HepG2 (cell line): ENCODE data around the gene IPO9. TPM values are rescaled to one million over a fixed set of nuclear protein-coding genes. Genes with fewer than 3 reads are reported as not detected.
A peak's percentile ranks its signal among the peaks of the same experiment; 100 is the strongest.

Experiments used
- ATAC-seq: fragments of 200-7000 bp; cut with Tn5 transposase; 3 replicates; pipeline ENCODE4 v1.9.1; 2020; ENCODE audit warnings: mild to moderate bottlenecking, moderate library complexity
- Bru-seq: library from RNA; stranded (reverse); fragments of 400-500 nt; gene quantifications from one replicate; lab custom pipeline; 2021; lab: Mats Ljungman, UMichigan
- BruChase-seq, 2 experiments: library from RNA; stranded (reverse); fragments of 400-500 nt; gene quantifications; one replicate each; lab custom pipeline; 2021; lab: Mats Ljungman, UMichigan
- BruUV-seq: library from RNA; stranded (reverse); fragments of 400-500 nt; replicated peaks from 2 replicates; lab custom pipeline; 2021; lab: Mats Ljungman, UMichigan
- CTCF ChIA-PET: fragments of 300-600 bp; formaldehyde crosslinking; extraction: SDS; loops from one replicate; lab custom pipeline; 2021; ENCODE audit warnings: low total read pairs, inconsistent platforms, low intra/inter-chr PET ratio; lab: Yijun Ruan, JAX
- POLR2A ChIA-PET: fragments of 350-600 bp; sonication (Branson Sonifier 250); formaldehyde crosslinking; loops from one replicate; lab custom pipeline; 2020; ENCODE audit warnings: antibody characterized with exemption, inconsistent platforms; lab: Yijun Ruan, JAX
- DNase-seq: peaks from one replicate; pipeline ENCODE4 v3.0.0-alpha.2; 2015; ENCODE audit warnings: low spot score
- FAIRE-seq: peaks from 3 replicates; lab custom pipeline; 2011; peaks lifted over from hg19 to GRCh38; lab: Jason Lieb, UNC
- H2AFZ ChIP-seq: one replicate; pipeline ENCODE4 v1.6.1; 2011; ENCODE audit warnings: low read length, inconsistent platforms
- H3K27ac ChIP-seq: fragments of 300-600 bp; 3 replicates; pipeline ENCODE4 v1.8.0; 2011; ENCODE audit warnings: mixed run types, mild to moderate bottlenecking, mixed read lengths, low read length, inconsistent platforms; ENCODE audit not compliant: insufficient read depth; ENCODE audit errors: extremely low read length
- H3K27me3 ChIP-seq, 2 experiments: fragments of 200-600 bp in 1 of 2; 2 replicates in 1 of 2; 3 replicates in 1 of 2; pipeline versions ENCODE4 v1.6.0 to v1.8.0; 2011; ENCODE audit warnings: low read length in 2 of 2, mild to moderate bottlenecking in 2 of 2, moderate library complexity in 2 of 2, inconsistent platforms in 1 of 2; ENCODE audit not compliant: insufficient read depth in 2 of 2, control insufficient read depth in 1 of 2
- H3K36me3 ChIP-seq, 2 experiments: fragments of 200-600 bp in 1 of 2; replicated peaks in 1 of 2; 2 replicates in 1 of 2; 3 replicates in 1 of 2; pipeline versions ENCODE4 v1.5.1 to v1.8.0; 2011; ENCODE audit warnings: low read length in 2 of 2, inconsistent platforms in 1 of 2; ENCODE audit not compliant: insufficient read depth in 2 of 2, control insufficient read depth in 1 of 2
- H3K4me1 ChIP-seq: 2 replicates; pipeline ENCODE4 v1.5.1; 2012; ENCODE audit warnings: low read length, inconsistent platforms; ENCODE audit not compliant: insufficient read depth
- H3K4me2 ChIP-seq: 2 replicates; pipeline ENCODE4 v1.6.0; 2011; ENCODE audit warnings: low read depth, low read length, inconsistent platforms
- H3K4me3 ChIP-seq, 3 experiments: fragments of 200-600 bp in 1 of 3; sonication (generic), shearing (Covaris generic) in 1 of 3; replicated peaks in 1 of 3; 2 replicates each; pipeline ENCODE4 v1.5.1; 2011 to 2016; ENCODE audit warnings: low read length in 3 of 3, inconsistent platforms in 2 of 3, low read depth in 2 of 3, mild to moderate bottlenecking in 2 of 3, control low read depth in 1 of 3, mixed read lengths in 1 of 3; ENCODE audit not compliant: insufficient read depth in 1 of 3
- H3K79me2 ChIP-seq: one replicate; pipeline ENCODE4 v1.6.1; 2011; ENCODE audit warnings: low read length, inconsistent platforms; ENCODE audit not compliant: insufficient read depth
- H3K9ac ChIP-seq: 2 replicates; pipeline ENCODE4 v1.6.0; 2011; ENCODE audit warnings: mild to moderate bottlenecking, low read depth, low read length, inconsistent platforms; ENCODE audit not compliant: insufficient read depth
- H3K9me3 ChIP-seq: 2 replicates; pipeline ENCODE4 v1.5.1; 2012; ENCODE audit warnings: mild to moderate bottlenecking, low read length
- H4K20me1 ChIP-seq: 2 replicates; pipeline ENCODE4 v1.6.0; 2011; ENCODE audit warnings: inconsistent platforms, mild to moderate bottlenecking, low read length, moderate library complexity; ENCODE audit not compliant: insufficient read depth
- GZF1 ChIP-seq: sonication (generic); formaldehyde crosslinking; IDR thresholded peaks from 2 replicates; pipeline ENCODE4 v1.5.1; 2020; ENCODE audit warnings: mild to moderate bottlenecking, missing genetic modification reagents
- KMT2B ChIP-seq: IDR thresholded peaks from 2 replicates; pipeline ENCODE4 v1.6.1; 2016; ENCODE audit warnings: missing genetic modification reagents, missing compliant biosample characterization
- PAWR ChIP-seq: sonication (generic); formaldehyde crosslinking; IDR thresholded peaks from 2 replicates; pipeline ENCODE4 v1.4.0; 2020; ENCODE audit warnings: missing genetic modification reagents, mild to moderate bottlenecking, borderline replicate concordance
- RBFOX2 ChIP-seq: fragments of 200-400 bp; formaldehyde crosslinking; IDR thresholded peaks from 2 replicates; pipeline ENCODE4 v1.6.1; 2017; ENCODE audit warnings: low read depth, mild to moderate bottlenecking, low read length
- SP5 ChIP-seq: IDR thresholded peaks from 2 replicates; pipeline ENCODE4 v1.6.1; 2016; ENCODE audit warnings: low read depth, borderline replicate concordance
- ZBTB38 ChIP-seq: sonication (generic); formaldehyde crosslinking; IDR thresholded peaks from 2 replicates; pipeline ENCODE4 v1.5.1; 2020; ENCODE audit warnings: mild to moderate bottlenecking, missing genetic modification reagents
- ZFP82 ChIP-seq: sonication (generic); formaldehyde crosslinking; IDR thresholded peaks from 2 replicates; pipeline ENCODE4 v1.5.1; 2020; ENCODE audit warnings: mild to moderate bottlenecking, missing genetic modification reagents, borderline replicate concordance
- ZNF331 ChIP-seq: sonication (generic); formaldehyde crosslinking; IDR thresholded peaks from 2 replicates; pipeline ENCODE4 v1.4.0; 2020; ENCODE audit warnings: missing genetic modification reagents
- ZNF543 ChIP-seq: sonication (generic); formaldehyde crosslinking; IDR thresholded peaks from 2 replicates; pipeline ENCODE4 v1.4.0; 2020; ENCODE audit warnings: mild to moderate bottlenecking, missing genetic modification reagents
- ZNF776 ChIP-seq: sonication (generic); formaldehyde crosslinking; IDR thresholded peaks from 2 replicates; pipeline ENCODE4 v1.4.0; 2020; ENCODE audit warnings: mild to moderate bottlenecking, missing genetic modification reagents
- ZNF792 ChIP-seq: IDR thresholded peaks from 2 replicates; pipeline ENCODE4 v1.6.1; 2016
- WGBS: methylation state at CpG from one replicate; pipeline ENCODE4 v1.1.6; 2017; ENCODE audit warnings: low lambda C conversion rate; 5-methylcytosine and 5-hydroxymethylcytosine counted together
- in situ Hi-C: cut with HindIII; loops from 2 replicates; pipeline ENCODE4 v1.10.0; 2017; ENCODE audit warnings: low pct_unique_long_range_greater_than_20kb; ENCODE audit not compliant: extremely low pct_ligation_motif_present
- intact Hi-C: fragments of 100-400 bp; cut with micrococcal nuclease; formaldehyde crosslinking; loops from one replicate; pipeline ENCODE4 v1.10.0; 2022; ENCODE audit not compliant: unreplicated experiment
- long read RNA-seq, 2 experiments: library from RNA in 1 of 2; library from polyadenylated mRNA in 1 of 2; stranded (forward) in 1 of 2; unstranded in 1 of 2; transcript quantifications; one replicate each; pipeline ENCODE4 v2.0.0, GENCODE V29; 2019 to 2022
- polyA minus RNA-seq, 3 experiments: library from RNA; depleted of rRNA, polyadenylated mRNA; stranded (reverse); fragments of >200 nt; gene quantifications; 2 replicates each; pipeline ENCODE4 v1.2.3, GENCODE V29; 2011; ENCODE audit warnings: low replicate concordance in 1 of 3
- polyA plus RNA-seq, 8 experiments: library from polyadenylated mRNA; depleted of rRNA in 3 of 8; stranded (reverse) in 7 of 8; unstranded in 1 of 8; fragments of >200 nt; fragmentation: Illumina TruSeq in 4 of 8; extraction: Trizol in 4 of 8; gene quantifications; 2 replicates each; pipeline versions ENCODE4 v1.2.1 to v1.2.3, GENCODE V29; 2011 to 2016; ENCODE audit warnings: low read depth in 4 of 8, missing spikeins in 1 of 8, mixed read lengths in 1 of 8; ENCODE audit not compliant: insufficient read depth in 1 of 8
- total RNA-seq, 5 experiments: library from RNA; depleted of rRNA; stranded (reverse); fragments of >200 nt; fragmentation: Illumina TruSeq; extraction: Trizol; gene quantifications; 2 replicates each; pipeline ENCODE4 v1.2.3, GENCODE V29; 2016; ENCODE audit warnings: low read depth in 1 of 5
- TF ChIP-seq, protein P1 (sequence below): sonication (generic); formaldehyde crosslinking; IDR thresholded peaks from 2 replicates; pipeline ENCODE4 v1.4.0; 2020; ENCODE audit warnings: missing genetic modification reagents
- TF ChIP-seq, protein P2 (sequence below): sonication (generic); formaldehyde crosslinking; IDR thresholded peaks from 2 replicates; pipeline ENCODE4 v1.4.0; 2020; ENCODE audit warnings: missing genetic modification reagents, borderline replicate concordance

Gene IPO9
- 34.8 and 54.2 TPM in 2 replicates for total RNA-seq (2016; rRNA removed; fragmentation: Illumina TruSeq; extraction: Trizol)
- total RNA-seq (2016; cell fraction: cytosol; rRNA removed; fragmentation: Illumina TruSeq; extraction: Trizol; ENCODE audit: low read depth) = 2.7 and 3.0 TPM in 2 replicates
- total RNA-seq (2016; cell fraction: insoluble cytoplasmic fraction; rRNA removed; fragmentation: Illumina TruSeq; extraction: Trizol) = 33.2 and 45.5 TPM in 2 replicates
- 17.5 and 18.0 TPM in 2 replicates for total RNA-seq (2016; cell fraction: membrane; rRNA removed; fragmentation: Illumina TruSeq; extraction: Trizol)
- total RNA-seq (2016; cell fraction: nucleus; rRNA removed; fragmentation: Illumina TruSeq; extraction: Trizol) = 36.0 and 37.9 TPM in 2 replicates
- polyA plus RNA-seq (2011; rRNA removed) = 24.6 and 31.0 TPM in 2 replicates
- polyA plus RNA-seq (2011; cell fraction: cytosol; rRNA removed) = 13.7 and 14.3 TPM in 2 replicates
- polyA plus RNA-seq (2011; cell fraction: nucleus; rRNA removed) = 28.0 and 34.2 TPM in 2 replicates
- polyA plus RNA-seq (2012) = 19.5 and 22.2 TPM in 2 replicates
- polyA plus RNA-seq (2016; cell fraction: cytosol; fragmentation: Illumina TruSeq; extraction: Trizol; ENCODE audit: low read depth) = 4.2 and 6.1 TPM in 2 replicates
- 61.7 and 63.3 TPM in 2 replicates for polyA plus RNA-seq (2016; cell fraction: insoluble cytoplasmic fraction; fragmentation: Illumina TruSeq; extraction: Trizol; ENCODE audit: low read depth)
- 15.5 and 18.5 TPM in 2 replicates for polyA plus RNA-seq (2016; cell fraction: membrane; fragmentation: Illumina TruSeq; extraction: Trizol; ENCODE audit: low read depth)
- polyA plus RNA-seq (2016; cell fraction: nucleus; fragmentation: Illumina TruSeq; extraction: Trizol; ENCODE audit: insufficient read depth, low read depth) = 63.6 and 67.7 TPM in 2 replicates
- polyA minus RNA-seq (2011; rRNA and poly(A)+ RNA removed; ENCODE audit: low replicate concordance) = 39.2 and 117 TPM in 2 replicates
- 19.0 and 19.9 TPM in 2 replicates for polyA minus RNA-seq (2011; cell fraction: cytosol; rRNA and poly(A)+ RNA removed)
- polyA minus RNA-seq (2011; cell fraction: nucleus; rRNA and poly(A)+ RNA removed) = 25.9 and 27.0 TPM in 2 replicates
- Bru-seq, nascent RNA = percentile 82 among the genes with signal in this experiment
- BruChase-seq, experiment 1, labeled RNA remaining after a 6-hour chase = percentile 76 among the genes with signal in this experiment
- percentile 84 among the genes with signal in this experiment for BruChase-seq, experiment 2, labeled RNA remaining after a 2-hour chase
- long read RNA-seq, experiment 1, full-length matches to known transcripts = 12 of 27 reads
- long read RNA-seq, experiment 1, partial matches to known transcripts = 9 of 27 reads
- long read RNA-seq, experiment 1, other reads (novel, unspliced or antisense) = 6 of 27 reads
- long read RNA-seq, experiment 2, full-length matches to known transcripts = 29 of 84 reads
- long read RNA-seq, experiment 2, partial matches to known transcripts = 26 of 84 reads
- long read RNA-seq, experiment 2, other reads (novel, unspliced or antisense) = 29 of 84 reads

GRCh38 chr1:201828820-201829774 lies at the start of gene IPO9:
Gene IPO9, plus strand, starts transcription at chr1:201829157. Its CDS starts 53 bp downstream, at chr1:201829210.
- peaks cover 49% of the 10 kb centered on the region for H3K4me1 ChIP-seq
- BruUV-seq = TSS peak; percentile 73
- peak within 1 kb of the TSS; percentile 74 for H3K4me2 ChIP-seq
- ChIA-PET CTCF (no interaction called here), POLR2A (interaction anchor here (0.6 to 1.4 kb wide), 3 partner anchors 13 to 414 kb away, joined by 3 to 10 read pairs (median 5); no protein-coding TSS in a partner anchor)
- no peaks in the 10 kb centered on the region for H3K36me3 ChIP-seq
- H3K79me2 ChIP-seq = peaks cover 48% of the 10 kb centered on the region
- H3K9me3 ChIP-seq = no peaks in the 10 kb centered on the region
- peak; percentile 86 for DNase-seq
- in situ Hi-C loops = no loop called here
- peak within 1 kb of the TSS; percentile 92 for H3K27ac ChIP-seq
- ATAC-seq = peak; percentile 96
- peak within 1 kb of the TSS; percentile 48 for H2AFZ ChIP-seq
- WGBS = 2% methylated on average over 23 of the region's 58 CpGs
- H3K4me3 ChIP-seq = peak within 1 kb of the TSS; percentile 96 to 100 (median 100)
- H4K20me1 ChIP-seq = no peaks in the 10 kb centered on the region
- intact Hi-C loops = loop anchor here (2.0 kb wide), 1 partner anchor 144 kb away; no protein-coding TSS in a partner anchor
- no peaks in the 10 kb centered on the region; a peak in 1 of 5 replicates for H3K27me3 ChIP-seq
- peak within 1 kb of the TSS; percentile 95 for H3K9ac ChIP-seq
- no peak for FAIRE-seq
- TF ChIP-seq SP5 (CRISPR knock-in tag) (no peak; the same call in 1 of the 2 replicates), PAWR (CRISPR knock-in tag) (no peak), GZF1 (CRISPR knock-in tag) (0 out of 2 replicates have a peak, but pooled peaks have one; percentile 22), ZBTB38 (CRISPR knock-in tag) (no peak), ZNF792 (no peak), ZNF331 (CRISPR knock-in tag) (peak; percentile 56; the same call in 1 of the 2 replicates), ZFP82 (CRISPR knock-in tag) (no peak), RBFOX2 (peak; percentile 92), ZNF776 (CRISPR knock-in tag) (peak; percentile 41; the same call in 1 of the 2 replicates), KMT2B (CRISPR knock-in tag) (peak; percentile 58; the same call in 1 of the 2 replicates), ZNF543 (CRISPR knock-in tag) (peak; percentile 54; the same call in 1 of the 2 replicates)
- TF ChIP-seq, protein P1, sequence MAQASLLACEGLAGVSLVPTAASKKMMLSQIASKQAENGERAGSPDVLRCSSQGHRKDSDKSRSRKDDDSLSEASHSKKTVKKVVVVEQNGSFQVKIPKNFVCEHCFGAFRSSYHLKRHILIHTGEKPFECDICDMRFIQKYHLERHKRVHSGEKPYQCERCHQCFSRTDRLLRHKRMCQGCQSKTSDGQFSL = 0 out of 2 replicates have a peak, but pooled peaks have one; percentile 47
- TF ChIP-seq, protein P2, sequence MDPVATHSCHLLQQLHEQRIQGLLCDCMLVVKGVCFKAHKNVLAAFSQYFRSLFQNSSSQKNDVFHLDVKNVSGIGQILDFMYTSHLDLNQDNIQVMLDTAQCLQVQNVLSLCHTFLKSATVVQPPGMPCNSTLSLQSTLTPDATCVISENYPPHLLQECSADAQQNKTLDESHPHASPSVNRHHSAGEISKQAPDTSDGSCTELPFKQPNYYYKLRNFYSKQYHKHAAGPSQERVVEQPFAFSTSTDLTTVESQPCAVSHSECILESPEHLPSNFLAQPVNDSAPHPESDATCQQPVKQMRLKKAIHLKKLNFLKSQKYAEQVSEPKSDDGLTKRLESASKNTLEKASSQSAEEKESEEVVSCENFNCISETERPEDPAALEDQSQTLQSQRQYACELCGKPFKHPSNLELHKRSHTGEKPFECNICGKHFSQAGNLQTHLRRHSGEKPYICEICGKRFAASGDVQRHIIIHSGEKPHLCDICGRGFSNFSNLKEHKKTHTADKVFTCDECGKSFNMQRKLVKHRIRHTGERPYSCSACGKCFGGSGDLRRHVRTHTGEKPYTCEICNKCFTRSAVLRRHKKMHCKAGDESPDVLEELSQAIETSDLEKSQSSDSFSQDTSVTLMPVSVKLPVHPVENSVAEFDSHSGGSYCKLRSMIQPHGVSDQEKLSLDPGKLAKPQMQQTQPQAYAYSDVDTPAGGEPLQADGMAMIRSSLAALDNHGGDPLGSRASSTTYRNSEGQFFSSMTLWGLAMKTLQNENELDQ = peak; percentile 59; the same call in 1 of the 2 replicates
